Measurements from ENCODE around the gene RHNO1.

The RHNO1 gene

GRCh38 chr12:2924019-2924418, 47.0 kb downstream of the RHNO1 start (continued):
- TF ChIP-seq ZNF26 (tag by site-specific recombination; IDR thresholded peaks at IDR 0.05) (no peak), ZNF626 (tag by site-specific recombination; IDR thresholded peaks at IDR 0.05) (no peak)

GRCh38 chr12:2925322-2925995, 48.4 kb downstream of the RHNO1 start:
- CTCF ChIA-PET = no interaction called here

GRCh38 chr12:2930865-2931264, 53.8 kb downstream of the RHNO1 start:
- Histone ChIP-seq H3K27ac (ENCODE audit: extremely low read depth, low read depth, low read length) (no peak overlapping the region), H3K36me3 (ENCODE audit: control insufficient read depth in 2 of 2, insufficient read depth in 1 of 2, low read length in 2 of 2) (peaks cover 55 to 68% of the 10 kb centered on the region in 2 experiments), H3K9me3 (ENCODE audit: control insufficient read depth, insufficient read depth, low read depth, low read length) (no peaks in the 10 kb centered on the region), H3K4me3 (ENCODE audit: low read depth, low read length) (no peak overlapping the region), H3K4me1 (ENCODE audit: control insufficient read depth, insufficient read depth, low read length) (no peaks in the 10 kb centered on the region)
- ChIA-PET POLR2A (no interaction called here), CTCF (interaction anchor here (0.9 kb wide), 1 partner anchor 77 kb away, joined by 3 read pairs; no protein-coding TSS in a partner anchor)
- TF ChIP-seq ZBTB48 (tag by site-specific recombination; IDR thresholded peaks at IDR 0.05) = no peak
- no peak for TF ChIP-seq ZNF626 (tag by site-specific recombination; IDR thresholded peaks at IDR 0.05)
- TF ChIP-seq ZSCAN4 (tag by site-specific recombination; IDR thresholded peaks at IDR 0.05) = no peak
- no peak for TF ChIP-seq TCF7L2 (IDR thresholded peaks at IDR 0.05; ENCODE audit: borderline replicate concordance, low read depth, low read length)
- TF ChIP-seq ZBTB49 (tag by site-specific recombination; IDR thresholded peaks at IDR 0.05; ENCODE audit: low read depth) = no peak
- no peak for TF ChIP-seq ZNF2 (tag by site-specific recombination; IDR thresholded peaks at IDR 0.05)
- no peak for TF ChIP-seq ZSCAN23 (tag by site-specific recombination; IDR thresholded peaks at IDR 0.05)
- no peak for TF ChIP-seq MZF1 (tag by site-specific recombination; IDR thresholded peaks at IDR 0.05; ENCODE audit: borderline replicate concordance)
- no peak for TF ChIP-seq ZNF768 (tag by site-specific recombination; IDR thresholded peaks at IDR 0.05)
- TF ChIP-seq ZFP3 (tag by site-specific recombination; IDR thresholded peaks at IDR 0.05; ENCODE audit: low read depth) = no peak
- TF ChIP-seq ZBTB8A (tag by site-specific recombination; IDR thresholded peaks at IDR 0.05) = no peak
- no peak for TF ChIP-seq ZNF610 (tag by site-specific recombination; IDR thresholded peaks at IDR 0.05; ENCODE audit: borderline replicate concordance)
- no peak for TF ChIP-seq ZNF274 (IDR thresholded peaks at IDR 0.05; ENCODE audit: low read length)
- TF ChIP-seq ZNF274 (tag by site-specific recombination; IDR thresholded peaks at IDR 0.05; ENCODE audit: borderline replicate concordance) = no peak

More at GRCh38 chr12:2925322-2925995, 48.4 kb downstream of the RHNO1 start:
- H3K36me3 ChIP-seq (ENCODE audit: control insufficient read depth in 2 of 2, insufficient read depth in 1 of 2, low read length in 2 of 2) = peaks cover 41 to 66% of the 10 kb centered on the region in 2 experiments; a peak in 2 of 3 replicates
- H3K27ac ChIP-seq (ENCODE audit: extremely low read depth, low read depth, low read length) = no peak overlapping the region
- no peak overlapping the region for H3K4me3 ChIP-seq (ENCODE audit: low read depth, low read length)
- TF ChIP-seq ZNF629 (tag by site-specific recombination; IDR thresholded peaks at IDR 0.05) = no peak
- TF ChIP-seq ZFP69B (tag by site-specific recombination; IDR thresholded peaks at IDR 0.05) = no peak
- no peak for TF ChIP-seq ZBTB7A (tag by site-specific recombination; IDR thresholded peaks at IDR 0.05; ENCODE audit: low read depth)
- no peak for TF ChIP-seq GLIS2 (tag by site-specific recombination; IDR thresholded peaks at IDR 0.05)
- 0 out of 2 replicates have a peak, but pooled peaks have one; percentile 17 for TF ChIP-seq SCRT2 (tag by site-specific recombination; IDR thresholded peaks at IDR 0.05)
- no peak for TF ChIP-seq ZNF18 (tag by site-specific recombination; IDR thresholded peaks at IDR 0.05)
- TF ChIP-seq ZNF670 (tag by site-specific recombination; IDR thresholded peaks at IDR 0.05; ENCODE audit: low read depth) = no peak
- POLR2A ChIA-PET = interaction anchor here (0.9 kb wide), 1 partner anchor 8 kb away, joined by 3 read pairs; no protein-coding TSS in a partner anchor
- H3K9me3 ChIP-seq (ENCODE audit: control insufficient read depth, insufficient read depth, low read depth, low read length) = no peaks in the 10 kb centered on the region
- no peaks in the 10 kb centered on the region for H3K4me1 ChIP-seq (ENCODE audit: control insufficient read depth, insufficient read depth, low read length)

Data from HEK293 (cell line).